ENCODE data around the gene TRMT61A. TPM values are rescaled to one million over a fixed set of nuclear protein-coding genes. Genes with fewer than 3 reads are reported as not detected.

The TRMT61A gene
- total RNA-seq, 1 experiment from 2014 or later, result 15.5 TPM

DNA sequence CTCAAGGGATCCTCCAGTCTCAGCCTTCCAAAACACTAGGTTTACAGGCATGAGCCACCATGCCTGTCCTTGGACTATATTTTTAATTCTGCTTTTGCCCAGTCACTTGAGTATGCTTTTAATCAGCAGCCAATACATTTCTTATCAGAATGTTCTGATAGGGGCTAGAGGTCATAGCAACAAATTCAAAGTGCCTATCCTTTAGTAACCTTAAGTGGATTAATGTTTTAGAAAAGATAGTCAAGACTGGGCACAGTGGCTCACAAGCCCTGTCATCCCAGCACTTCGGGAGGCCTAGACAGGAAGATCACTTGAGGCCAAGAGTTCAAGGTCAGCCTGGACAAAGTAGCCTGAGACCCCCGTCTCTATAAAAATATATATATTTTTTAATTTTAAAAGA lies 43.5 kb upstream of the TRMT61A start (continued):
- TF ChIP-seq, protein P1, sequence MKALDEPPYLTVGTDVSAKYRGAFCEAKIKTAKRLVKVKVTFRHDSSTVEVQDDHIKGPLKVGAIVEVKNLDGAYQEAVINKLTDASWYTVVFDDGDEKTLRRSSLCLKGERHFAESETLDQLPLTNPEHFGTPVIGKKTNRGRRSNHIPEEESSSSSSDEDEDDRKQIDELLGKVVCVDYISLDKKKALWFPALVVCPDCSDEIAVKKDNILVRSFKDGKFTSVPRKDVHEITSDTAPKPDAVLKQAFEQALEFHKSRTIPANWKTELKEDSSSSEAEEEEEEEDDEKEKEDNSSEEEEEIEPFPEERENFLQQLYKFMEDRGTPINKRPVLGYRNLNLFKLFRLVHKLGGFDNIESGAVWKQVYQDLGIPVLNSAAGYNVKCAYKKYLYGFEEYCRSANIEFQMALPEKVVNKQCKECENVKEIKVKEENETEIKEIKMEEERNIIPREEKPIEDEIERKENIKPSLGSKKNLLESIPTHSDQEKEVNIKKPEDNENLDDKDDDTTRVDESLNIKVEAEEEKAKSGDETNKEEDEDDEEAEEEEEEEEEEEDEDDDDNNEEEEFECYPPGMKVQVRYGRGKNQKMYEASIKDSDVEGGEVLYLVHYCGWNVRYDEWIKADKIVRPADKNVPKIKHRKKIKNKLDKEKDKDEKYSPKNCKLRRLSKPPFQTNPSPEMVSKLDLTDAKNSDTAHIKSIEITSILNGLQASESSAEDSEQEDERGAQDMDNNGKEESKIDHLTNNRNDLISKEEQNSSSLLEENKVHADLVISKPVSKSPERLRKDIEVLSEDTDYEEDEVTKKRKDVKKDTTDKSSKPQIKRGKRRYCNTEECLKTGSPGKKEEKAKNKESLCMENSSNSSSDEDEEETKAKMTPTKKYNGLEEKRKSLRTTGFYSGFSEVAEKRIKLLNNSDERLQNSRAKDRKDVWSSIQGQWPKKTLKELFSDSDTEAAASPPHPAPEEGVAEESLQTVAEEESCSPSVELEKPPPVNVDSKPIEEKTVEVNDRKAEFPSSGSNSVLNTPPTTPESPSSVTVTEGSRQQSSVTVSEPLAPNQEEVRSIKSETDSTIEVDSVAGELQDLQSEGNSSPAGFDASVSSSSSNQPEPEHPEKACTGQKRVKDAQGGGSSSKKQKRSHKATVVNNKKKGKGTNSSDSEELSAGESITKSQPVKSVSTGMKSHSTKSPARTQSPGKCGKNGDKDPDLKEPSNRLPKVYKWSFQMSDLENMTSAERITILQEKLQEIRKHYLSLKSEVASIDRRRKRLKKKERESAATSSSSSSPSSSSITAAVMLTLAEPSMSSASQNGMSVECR (CRISPR knock-in tag; IDR thresholded peaks at IDR 0.05; ENCODE audit: borderline replicate concordance), result no peak
- TF ChIP-seq, protein P2, sequence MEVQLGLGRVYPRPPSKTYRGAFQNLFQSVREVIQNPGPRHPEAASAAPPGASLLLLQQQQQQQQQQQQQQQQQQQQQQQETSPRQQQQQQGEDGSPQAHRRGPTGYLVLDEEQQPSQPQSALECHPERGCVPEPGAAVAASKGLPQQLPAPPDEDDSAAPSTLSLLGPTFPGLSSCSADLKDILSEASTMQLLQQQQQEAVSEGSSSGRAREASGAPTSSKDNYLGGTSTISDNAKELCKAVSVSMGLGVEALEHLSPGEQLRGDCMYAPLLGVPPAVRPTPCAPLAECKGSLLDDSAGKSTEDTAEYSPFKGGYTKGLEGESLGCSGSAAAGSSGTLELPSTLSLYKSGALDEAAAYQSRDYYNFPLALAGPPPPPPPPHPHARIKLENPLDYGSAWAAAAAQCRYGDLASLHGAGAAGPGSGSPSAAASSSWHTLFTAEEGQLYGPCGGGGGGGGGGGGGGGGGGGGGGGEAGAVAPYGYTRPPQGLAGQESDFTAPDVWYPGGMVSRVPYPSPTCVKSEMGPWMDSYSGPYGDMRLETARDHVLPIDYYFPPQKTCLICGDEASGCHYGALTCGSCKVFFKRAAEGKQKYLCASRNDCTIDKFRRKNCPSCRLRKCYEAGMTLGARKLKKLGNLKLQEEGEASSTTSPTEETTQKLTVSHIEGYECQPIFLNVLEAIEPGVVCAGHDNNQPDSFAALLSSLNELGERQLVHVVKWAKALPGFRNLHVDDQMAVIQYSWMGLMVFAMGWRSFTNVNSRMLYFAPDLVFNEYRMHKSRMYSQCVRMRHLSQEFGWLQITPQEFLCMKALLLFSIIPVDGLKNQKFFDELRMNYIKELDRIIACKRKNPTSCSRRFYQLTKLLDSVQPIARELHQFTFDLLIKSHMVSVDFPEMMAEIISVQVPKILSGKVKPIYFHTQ (CRISPR knock-in tag; IDR thresholded peaks at IDR 0.05), result no peak
- TF ChIP-seq ZNF423 (CRISPR knock-in tag; IDR thresholded peaks at IDR 0.05), result no peak

DNA sequence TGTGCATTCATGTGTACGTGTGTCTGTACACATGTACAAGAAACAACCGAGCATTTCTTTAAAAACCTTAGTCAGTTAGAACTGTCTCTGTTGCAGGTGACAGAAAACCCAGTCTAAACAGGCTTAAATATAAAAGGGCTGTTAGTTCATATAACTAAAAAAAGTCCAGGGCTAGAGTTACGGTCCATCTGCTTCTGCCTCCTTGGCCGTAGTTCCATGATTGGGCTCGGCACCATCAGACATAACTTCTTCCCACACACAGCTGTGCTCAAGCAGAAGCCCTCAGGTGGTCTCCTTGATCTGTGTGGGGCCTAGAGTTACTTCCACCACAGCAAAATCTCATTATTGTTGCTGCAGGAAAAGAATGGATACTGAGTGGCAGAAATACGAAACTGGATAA lies 40.9 kb upstream of the TRMT61A start:
- Mint-ChIP-seq H3K4me3 (no peak overlapping the region), H3K36me3 (peaks cover 17% of the 10 kb centered on the region), H3K27me3 (ENCODE audit: low read depth) (no peaks in the 10 kb centered on the region), H3K4me1 (no peaks in the 10 kb centered on the region), H3K27ac (no peak overlapping the region), H3K9me3 (no peaks in the 10 kb centered on the region)
- TF ChIP-seq RORB (CRISPR knock-in tag; IDR thresholded peaks at IDR 0.05) (no peak), TP53 (CRISPR knock-in tag; IDR thresholded peaks at IDR 0.05) (no peak), FOXJ3 (CRISPR knock-in tag; IDR thresholded peaks at IDR 0.05; ENCODE audit: borderline replicate concordance) (no peak), JUN (CRISPR knock-in tag; IDR thresholded peaks at IDR 0.05) (no peak), TEAD1 (CRISPR knock-in tag; IDR thresholded peaks at IDR 0.05) (no peak), TCF7 (CRISPR knock-in tag; IDR thresholded peaks at IDR 0.05; ENCODE audit: low read depth) (no peak), JAZF1 (CRISPR knock-in tag; IDR thresholded peaks at IDR 0.05) (no peak), GABPB1 (CRISPR knock-in tag; IDR thresholded peaks at IDR 0.05) (no peak)
- TF ChIP-seq, protein P3, sequence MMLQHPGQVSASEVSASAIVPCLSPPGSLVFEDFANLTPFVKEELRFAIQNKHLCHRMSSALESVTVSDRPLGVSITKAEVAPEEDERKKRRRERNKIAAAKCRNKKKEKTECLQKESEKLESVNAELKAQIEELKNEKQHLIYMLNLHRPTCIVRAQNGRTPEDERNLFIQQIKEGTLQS (CRISPR knock-in tag; conservative IDR thresholded peaks at IDR 0.05), result no peak
- TF ChIP-seq, protein P4, sequence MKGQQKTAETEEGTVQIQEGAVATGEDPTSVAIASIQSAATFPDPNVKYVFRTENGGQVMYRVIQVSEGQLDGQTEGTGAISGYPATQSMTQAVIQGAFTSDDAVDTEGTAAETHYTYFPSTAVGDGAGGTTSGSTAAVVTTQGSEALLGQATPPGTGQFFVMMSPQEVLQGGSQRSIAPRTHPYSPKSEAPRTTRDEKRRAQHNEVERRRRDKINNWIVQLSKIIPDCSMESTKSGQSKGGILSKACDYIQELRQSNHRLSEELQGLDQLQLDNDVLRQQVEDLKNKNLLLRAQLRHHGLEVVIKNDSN (CRISPR knock-in tag; IDR thresholded peaks at IDR 0.05), result no peak
- TF ChIP-seq, protein P5, sequence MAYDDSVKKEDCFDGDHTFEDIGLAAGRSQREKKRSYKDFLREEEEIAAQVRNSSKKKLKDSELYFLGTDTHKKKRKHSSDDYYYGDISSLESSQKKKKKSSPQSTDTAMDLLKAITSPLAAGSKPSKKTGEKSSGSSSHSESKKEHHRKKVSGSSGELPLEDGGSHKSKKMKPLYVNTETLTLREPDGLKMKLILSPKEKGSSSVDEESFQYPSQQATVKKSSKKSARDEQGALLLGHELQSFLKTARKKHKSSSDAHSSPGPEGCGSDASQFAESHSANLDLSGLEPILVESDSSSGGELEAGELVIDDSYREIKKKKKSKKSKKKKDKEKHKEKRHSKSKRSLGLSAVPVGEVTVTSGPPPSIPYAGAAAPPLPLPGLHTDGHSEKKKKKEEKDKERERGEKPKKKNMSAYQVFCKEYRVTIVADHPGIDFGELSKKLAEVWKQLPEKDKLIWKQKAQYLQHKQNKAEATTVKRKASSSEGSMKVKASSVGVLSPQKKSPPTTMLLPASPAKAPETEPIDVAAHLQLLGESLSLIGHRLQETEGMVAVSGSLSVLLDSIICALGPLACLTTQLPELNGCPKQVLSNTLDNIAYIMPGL (CRISPR knock-in tag; IDR thresholded peaks at IDR 0.05), result no peak
- TF ChIP-seq, protein P6, sequence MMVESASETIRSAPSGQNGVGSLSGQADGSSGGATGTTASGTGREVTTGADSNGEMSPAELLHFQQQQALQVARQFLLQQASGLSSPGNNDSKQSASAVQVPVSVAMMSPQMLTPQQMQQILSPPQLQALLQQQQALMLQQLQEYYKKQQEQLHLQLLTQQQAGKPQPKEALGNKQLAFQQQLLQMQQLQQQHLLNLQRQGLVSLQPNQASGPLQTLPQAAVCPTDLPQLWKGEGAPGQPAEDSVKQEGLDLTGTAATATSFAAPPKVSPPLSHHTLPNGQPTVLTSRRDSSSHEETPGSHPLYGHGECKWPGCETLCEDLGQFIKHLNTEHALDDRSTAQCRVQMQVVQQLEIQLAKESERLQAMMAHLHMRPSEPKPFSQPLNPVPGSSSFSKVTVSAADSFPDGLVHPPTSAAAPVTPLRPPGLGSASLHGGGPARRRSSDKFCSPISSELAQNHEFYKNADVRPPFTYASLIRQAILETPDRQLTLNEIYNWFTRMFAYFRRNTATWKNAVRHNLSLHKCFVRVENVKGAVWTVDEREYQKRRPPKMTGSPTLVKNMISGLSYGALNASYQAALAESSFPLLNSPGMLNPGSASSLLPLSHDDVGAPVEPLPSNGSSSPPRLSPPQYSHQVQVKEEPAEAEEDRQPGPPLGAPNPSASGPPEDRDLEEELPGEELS (CRISPR knock-in tag; IDR thresholded peaks at IDR 0.05), result no peak
- POLR2A ChIA-PET, result no interaction called here
- CTCF ChIA-PET, result no interaction called here
- no peak for DNase-seq (ENCODE audit: low spot score)
- no peak for ATAC-seq
